GM18909 (cell line): ENCODE measurements around the gene CCDC88B.

Source experiments
- ATAC-seq: cut with Tn5 transposase; IDR thresholded peaks from one replicate; pipeline ENCODE4 v1.9.1; 2021; ENCODE audit warnings: mild to moderate bottlenecking; ENCODE audit not compliant: unreplicated experiment, poor library complexity

The CCDC88B gene

GRCh38 chr11:64342869-64343745 is 3.1 kb downstream of the CCDC88B start:
- ATAC-seq, result no peak

- ATAC-seq, result no peak
Observed at GRCh38 chr11:64343767-64344559, 4.0 kb downstream of the CCDC88B start.

- no peak for ATAC-seq
Observed at GRCh38 chr11:64344787-64345186, 4.8 kb downstream of the CCDC88B start.

- no peak for ATAC-seq
Observed at GRCh38 chr11:64347193-64347867, 7.3 kb downstream of the CCDC88B start.

- ATAC-seq, result no peak
Observed at GRCh38 chr11:64348383-64349024, 8.5 kb downstream of the CCDC88B start.

GRCh38 chr11:64349025-64349387 is 9.0 kb downstream of the CCDC88B start:
- no peak for ATAC-seq

- no peak for ATAC-seq
Observed at GRCh38 chr11:64349404-64349803, 9.4 kb downstream of the CCDC88B start.

GRCh38 chr11:64351136-64351631 is 11.2 kb downstream of the CCDC88B start:
- no peak for ATAC-seq

- no peak for ATAC-seq
Observed at GRCh38 chr11:64352099-64352994, 12.3 kb downstream of the CCDC88B start.

- no peak for ATAC-seq
Observed at GRCh38 chr11:64352995-64353714, 13.2 kb downstream of the CCDC88B start.

GRCh38 chr11:64353715-64354506 is 13.9 kb downstream of the CCDC88B start:
- no peak for ATAC-seq

GRCh38 chr11:64355078-64355940 is 15.3 kb downstream of the CCDC88B start:
- no peak for ATAC-seq

GRCh38 chr11:64356498-64357411 is 16.8 kb downstream of the CCDC88B start:
- no peak for ATAC-seq

GRCh38 chr11:64357446-64357845 is 17.4 kb downstream of the CCDC88B start:
- ATAC-seq, result no peak

- ATAC-seq, result no peak
Observed at GRCh38 chr11:64357904-64358535, 18.0 kb downstream of the CCDC88B start.

GRCh38 chr11:64358536-64358906 is 18.5 kb downstream of the CCDC88B start:
- ATAC-seq, result peak; percentile 8
